Femur (tissue), 1 donor: Measurements from ENCODE around the gene CHRNA9.

Experiments used
- DNase-seq: peaks from one replicate; pipeline ENCODE4 v3.0.0-alpha.2; 2017

CHRNA9 gene

GRCh38 chr4:40310225-40310624 is 24.9 kb upstream of the CHRNA9 start:
- DNase-seq: no peak

- no peak for DNase-seq
Measured at GRCh38 chr4:40311811-40312346, 23.3 kb upstream of the CHRNA9 start.

GRCh38 chr4:40314951-40315350 is 20.2 kb upstream of the CHRNA9 start:
- DNase-seq: no peak

GRCh38 chr4:40316333-40316781 is 18.8 kb upstream of the CHRNA9 start:
- peak; percentile 51 for DNase-seq

GRCh38 chr4:40316782-40317635 is 18.1 kb upstream of the CHRNA9 start:
- DNase-seq: peak; percentile 74

- no peak for DNase-seq
Measured at GRCh38 chr4:40317916-40318658, 17.0 kb upstream of the CHRNA9 start.

GRCh38 chr4:40321574-40322275 is 13.4 kb upstream of the CHRNA9 start:
- no peak for DNase-seq

- DNase-seq: no peak
Measured at GRCh38 chr4:40322811-40323210, 12.3 kb upstream of the CHRNA9 start.

- no peak for DNase-seq
Measured at GRCh38 chr4:40323866-40324265, 11.3 kb upstream of the CHRNA9 start.

- DNase-seq: peak; percentile 58
Measured at GRCh38 chr4:40325406-40326019, 9.6 kb upstream of the CHRNA9 start.

GRCh38 chr4:40327340-40327739 is 7.8 kb upstream of the CHRNA9 start:
- no peak for DNase-seq

- no peak for DNase-seq
Measured at GRCh38 chr4:40328383-40328782, 6.8 kb upstream of the CHRNA9 start.

- no peak for DNase-seq
Measured at GRCh38 chr4:40329805-40330204, 5.3 kb upstream of the CHRNA9 start.

- DNase-seq: no peak
Measured at GRCh38 chr4:40330536-40330935, 4.6 kb upstream of the CHRNA9 start.

GRCh38 chr4:40331101-40331745 is 3.9 kb upstream of the CHRNA9 start:
- DNase-seq: no peak

GRCh38 chr4:40331961-40332360 is 3.2 kb upstream of the CHRNA9 start:
- no peak for DNase-seq

- DNase-seq: no peak
Measured at GRCh38 chr4:40333921-40334352, 1.2 kb upstream of the CHRNA9 start.

GRCh38 chr4:40335525-40335894 is 377 bp downstream of the CHRNA9 start:
- no peak for DNase-seq

- DNase-seq: no peak
Measured at GRCh38 chr4:40337051-40337450, 1.9 kb downstream of the CHRNA9 start.

GRCh38 chr4:40337523-40337922 is 2.4 kb downstream of the CHRNA9 start:
- DNase-seq: no peak

- no peak for DNase-seq
Measured at GRCh38 chr4:40340030-40340429, 4.9 kb downstream of the CHRNA9 start.

GRCh38 chr4:40347472-40347871 is 12.3 kb downstream of the CHRNA9 start:
- DNase-seq: no peak
